NB4 (cell line): ENCODE results near the gene PCDHGA12.
"Not testable (repeated sequence)": the region's sequence is repeated elsewhere in the genome, so short reads cannot be mapped to it uniquely, and the experiment has no call there.

Experiments
- DNase-seq: peaks from one replicate; pipeline ENCODE4 v3.0.0; 2010; ENCODE audit warnings: low read depth
- H3K4me3 ChIP-seq: one replicate; pipeline ENCODE4 v1.5.1; 2011; ENCODE audit warnings: mild to moderate bottlenecking, low read depth, low read length, moderate library complexity
- MYC ChIP-seq: IDR thresholded peaks from 2 replicates; pipeline ENCODE4 v1.6.1; 2011; ENCODE audit warnings: low read depth, low read length
- POLR2A ChIP-seq: IDR thresholded peaks from 2 replicates; pipeline ENCODE4 v1.6.1; 2011; ENCODE audit warnings: mild to moderate bottlenecking; ENCODE audit not compliant: insufficient read length; ENCODE audit errors: extremely low read depth
- TF ChIP-seq, protein P1 (sequence below): IDR thresholded peaks from one replicate; pipeline ENCODE4 v1.5.1; 2012; ENCODE audit warnings: low read depth, low read length
- TF ChIP-seq, protein P2 (sequence below): IDR thresholded peaks from 2 replicates; pipeline ENCODE4 v1.6.1; 2011; ENCODE audit warnings: low read depth, low read length

Gene PCDHGA12

DNA sequence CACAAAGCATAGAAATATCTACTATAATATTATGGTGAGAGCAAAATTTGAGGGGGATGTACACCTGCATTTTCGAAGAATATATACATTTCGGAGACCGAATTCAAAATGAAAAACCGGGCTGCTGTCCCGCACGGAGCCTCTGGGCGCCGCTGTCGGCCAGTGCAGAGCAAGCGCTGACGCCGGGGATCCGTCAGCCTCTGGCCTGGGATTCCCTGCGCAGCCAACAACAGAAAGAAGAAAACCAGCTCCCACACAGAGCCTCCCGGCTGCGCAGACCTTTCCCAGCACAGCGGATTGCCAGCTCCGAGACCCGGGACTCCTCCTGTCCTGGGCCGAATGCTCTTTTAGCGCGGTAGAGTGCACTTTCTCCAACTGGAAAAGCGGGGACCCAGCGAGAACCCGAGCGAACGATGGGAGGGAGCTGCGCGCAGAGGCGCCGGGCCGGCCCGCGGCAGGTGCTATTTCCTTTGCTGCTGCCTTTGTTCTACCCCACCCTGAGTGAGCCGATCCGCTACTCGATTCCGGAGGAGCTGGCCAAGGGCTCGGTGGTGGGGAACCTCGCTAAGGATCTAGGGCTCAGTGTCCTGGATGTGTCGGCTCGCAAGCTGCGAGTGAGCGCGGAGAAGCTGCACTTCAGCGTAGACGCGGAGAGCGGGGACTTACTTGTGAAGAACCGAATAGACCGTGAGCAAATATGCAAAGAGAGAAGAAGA lies 22.4 kb upstream of the PCDHGA12 start, which contains the start of gene PCDHGB6:
PCDHGB6 (plus strand) TSS at position 232 of the 716 bp plus-strand sequence; CDS start at position 414, 182 bp downstream.
- not testable (repeated sequence) for DNase-seq, H3K4me3 ChIP-seq
- TF ChIP-seq, protein P1, sequence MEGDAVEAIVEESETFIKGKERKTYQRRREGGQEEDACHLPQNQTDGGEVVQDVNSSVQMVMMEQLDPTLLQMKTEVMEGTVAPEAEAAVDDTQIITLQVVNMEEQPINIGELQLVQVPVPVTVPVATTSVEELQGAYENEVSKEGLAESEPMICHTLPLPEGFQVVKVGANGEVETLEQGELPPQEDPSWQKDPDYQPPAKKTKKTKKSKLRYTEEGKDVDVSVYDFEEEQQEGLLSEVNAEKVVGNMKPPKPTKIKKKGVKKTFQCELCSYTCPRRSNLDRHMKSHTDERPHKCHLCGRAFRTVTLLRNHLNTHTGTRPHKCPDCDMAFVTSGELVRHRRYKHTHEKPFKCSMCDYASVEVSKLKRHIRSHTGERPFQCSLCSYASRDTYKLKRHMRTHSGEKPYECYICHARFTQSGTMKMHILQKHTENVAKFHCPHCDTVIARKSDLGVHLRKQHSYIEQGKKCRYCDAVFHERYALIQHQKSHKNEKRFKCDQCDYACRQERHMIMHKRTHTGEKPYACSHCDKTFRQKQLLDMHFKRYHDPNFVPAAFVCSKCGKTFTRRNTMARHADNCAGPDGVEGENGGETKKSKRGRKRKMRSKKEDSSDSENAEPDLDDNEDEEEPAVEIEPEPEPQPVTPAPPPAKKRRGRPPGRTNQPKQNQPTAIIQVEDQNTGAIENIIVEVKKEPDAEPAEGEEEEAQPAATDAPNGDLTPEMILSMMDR, result peak; percentile 35

DNA sequence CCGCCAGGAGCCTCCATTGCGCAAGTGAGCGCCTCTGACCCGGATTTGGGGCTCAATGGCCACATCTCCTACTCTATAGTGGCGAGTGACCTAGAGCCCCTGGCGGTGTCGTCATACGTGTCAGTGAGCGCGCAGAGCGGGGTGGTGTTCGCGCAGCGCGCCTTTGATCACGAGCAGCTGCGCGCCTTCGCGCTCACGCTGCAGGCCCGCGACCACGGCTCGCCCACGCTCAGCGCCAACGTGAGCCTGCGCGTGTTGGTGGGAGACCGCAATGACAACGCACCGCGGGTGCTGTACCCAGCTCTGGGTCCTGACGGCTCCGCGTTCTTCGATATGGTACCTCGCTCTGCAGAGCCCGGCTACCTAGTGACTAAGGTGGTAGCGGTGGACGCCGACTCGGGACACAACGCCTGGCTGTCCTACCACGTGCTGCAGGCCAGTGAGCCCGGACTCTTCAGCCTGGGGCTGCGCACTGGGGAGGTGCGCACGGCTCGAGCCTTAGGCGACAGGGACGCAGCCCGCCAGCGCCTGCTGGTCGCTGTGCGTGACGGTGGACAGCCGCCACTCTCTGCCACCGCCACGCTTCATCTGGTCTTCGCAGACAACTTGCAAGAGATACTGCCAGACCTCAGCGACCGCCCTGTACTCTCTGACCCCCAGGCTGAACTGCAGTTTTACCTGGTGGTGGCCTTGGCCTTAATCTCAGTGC lies 20.6 kb upstream of the PCDHGA12 start:
- no peak overlapping the region for H3K4me3 ChIP-seq
- DNase-seq, result no peak
- TF ChIP-seq, protein P1, result no peak
- TF ChIP-seq MYC, result no peak
- TF ChIP-seq, protein P2, sequence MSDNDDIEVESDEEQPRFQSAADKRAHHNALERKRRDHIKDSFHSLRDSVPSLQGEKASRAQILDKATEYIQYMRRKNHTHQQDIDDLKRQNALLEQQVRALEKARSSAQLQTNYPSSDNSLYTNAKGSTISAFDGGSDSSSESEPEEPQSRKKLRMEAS, result no peak
- no peak for TF ChIP-seq POLR2A

DNA sequence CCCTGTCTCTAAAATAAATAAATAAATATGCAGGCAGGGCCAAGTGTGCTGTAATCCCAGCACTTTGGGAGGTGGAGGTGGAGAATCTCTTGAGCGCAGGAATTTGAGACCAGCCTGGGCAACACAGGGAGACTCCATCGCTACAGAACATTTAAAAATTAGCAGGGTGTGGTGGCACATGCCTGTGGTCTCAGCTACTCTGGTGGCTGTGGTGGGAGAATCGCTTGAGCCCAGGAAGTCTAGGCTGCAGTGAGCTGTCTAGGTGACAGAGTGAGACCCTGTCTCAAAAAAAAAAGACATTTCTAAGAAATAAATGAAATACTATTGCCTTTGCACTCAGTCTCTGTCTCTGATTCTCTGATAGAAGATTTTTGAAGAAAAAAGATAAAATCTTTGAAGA lies 18.7 kb upstream of the PCDHGA12 start:
- no peak for DNase-seq
- H3K4me3 ChIP-seq, result no peak overlapping the region
- TF ChIP-seq MYC (no peak), POLR2A (no peak)
- TF ChIP-seq, protein P2, result no peak
- TF ChIP-seq, protein P1, result no peak

DNA sequence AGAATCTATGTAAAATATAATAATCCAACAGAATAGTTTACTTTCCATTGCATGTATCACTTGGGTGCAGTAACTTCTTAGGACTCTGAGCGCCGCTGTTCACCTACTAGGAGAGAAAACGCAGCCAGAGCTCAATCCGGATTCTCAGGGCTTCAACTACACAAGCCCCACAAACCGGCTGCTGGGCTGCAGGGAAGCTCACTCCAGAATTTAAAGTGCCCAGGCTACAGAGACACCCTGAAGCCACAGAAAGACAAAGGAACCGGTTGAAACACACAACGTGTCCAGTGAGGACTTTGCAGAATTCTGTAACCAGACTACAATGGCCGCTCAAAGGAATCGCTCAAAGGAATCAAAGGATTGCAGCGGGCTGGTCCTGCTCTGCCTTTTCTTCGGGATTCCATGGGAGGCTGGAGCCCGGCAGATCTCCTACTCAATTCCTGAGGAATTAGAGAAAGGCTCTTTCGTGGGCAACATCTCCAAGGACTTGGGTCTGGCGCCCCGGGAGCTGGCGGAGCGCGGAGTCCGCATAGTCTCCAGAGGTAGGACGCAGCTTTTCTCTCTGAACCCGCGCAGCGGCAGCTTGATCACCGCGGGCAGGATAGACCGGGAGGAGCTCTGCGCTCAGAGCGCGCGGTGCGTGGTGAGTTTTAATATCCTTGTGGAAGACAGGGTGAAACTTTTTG lies 17.3 kb upstream of the PCDHGA12 start, which contains the start of gene PCDHGA10:
PCDHGA10 (plus strand) TSS at position 134 of the 686 bp plus-strand sequence; CDS start at position 323, 189 bp downstream.
- TF ChIP-seq, protein P1, result peak; percentile 85
- TF ChIP-seq, protein P2, result no peak
- TF ChIP-seq POLR2A (no peak), MYC (no peak)
- peak; percentile 82 for DNase-seq
- H3K4me3 ChIP-seq, result peak within 1 kb of the TSS; percentile 64

DNA sequence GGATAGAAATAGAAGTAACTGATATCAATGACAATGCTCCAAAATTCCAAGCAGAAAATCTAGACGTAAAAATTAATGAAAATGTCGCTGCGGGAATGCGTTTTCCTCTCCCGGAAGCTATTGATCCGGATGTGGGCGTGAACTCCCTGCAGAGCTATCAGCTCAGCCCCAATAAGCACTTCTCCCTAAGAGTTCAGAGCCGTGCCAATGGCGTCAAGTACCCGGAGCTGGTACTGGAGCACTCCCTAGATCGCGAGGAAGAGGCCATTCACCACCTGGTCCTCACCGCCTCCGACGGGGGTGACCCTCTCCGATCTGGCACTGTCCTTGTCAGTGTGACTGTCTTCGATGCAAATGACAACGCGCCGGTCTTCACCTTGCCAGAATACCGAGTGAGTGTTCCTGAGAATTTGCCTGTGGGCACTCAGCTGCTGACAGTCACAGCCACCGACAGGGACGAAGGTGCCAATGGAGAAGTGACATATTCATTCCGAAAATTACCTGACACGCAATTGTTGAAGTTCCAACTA lies 16.7 kb upstream of the PCDHGA12 start:
- no peak for TF ChIP-seq MYC
- TF ChIP-seq, protein P1, result no peak
- no peak for TF ChIP-seq POLR2A
- TF ChIP-seq, protein P2, result no peak
- DNase-seq, result no peak
- peak overlapping the region; percentile 64 for H3K4me3 ChIP-seq

DNA sequence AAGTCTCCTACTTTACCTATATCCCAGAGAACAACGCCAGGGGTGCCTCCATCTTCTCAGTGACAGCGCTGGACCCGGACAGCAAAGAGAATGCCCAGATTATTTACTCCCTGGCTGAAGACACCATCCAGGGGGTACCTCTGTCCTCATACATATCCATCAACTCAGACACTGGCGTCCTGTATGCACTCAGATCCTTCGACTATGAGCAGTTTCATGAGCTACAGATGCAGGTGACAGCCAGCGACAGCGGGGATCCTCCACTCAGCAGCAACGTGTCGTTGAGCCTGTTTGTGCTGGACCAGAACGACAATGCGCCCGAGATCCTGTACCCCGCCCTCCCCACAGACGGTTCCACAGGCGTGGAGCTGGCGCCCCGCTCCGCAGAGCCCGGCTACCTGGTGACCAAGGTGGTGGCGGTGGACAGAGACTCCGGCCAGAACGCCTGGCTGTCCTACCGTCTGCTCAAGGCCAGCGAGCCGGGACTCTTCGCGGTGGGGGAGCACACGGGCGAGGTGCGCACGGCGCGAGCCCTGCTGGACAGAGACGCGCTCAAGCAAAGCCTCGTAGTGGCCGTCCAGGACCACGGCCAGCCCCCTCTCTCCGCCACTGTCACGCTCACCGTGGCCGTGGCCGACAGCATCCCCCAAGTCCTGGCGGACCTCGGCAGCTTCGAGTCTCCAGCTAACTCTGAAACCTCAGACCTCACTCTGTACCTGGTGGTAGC lies 15.6 kb upstream of the PCDHGA12 start:
- not testable (repeated sequence) for DNase-seq

DNA sequence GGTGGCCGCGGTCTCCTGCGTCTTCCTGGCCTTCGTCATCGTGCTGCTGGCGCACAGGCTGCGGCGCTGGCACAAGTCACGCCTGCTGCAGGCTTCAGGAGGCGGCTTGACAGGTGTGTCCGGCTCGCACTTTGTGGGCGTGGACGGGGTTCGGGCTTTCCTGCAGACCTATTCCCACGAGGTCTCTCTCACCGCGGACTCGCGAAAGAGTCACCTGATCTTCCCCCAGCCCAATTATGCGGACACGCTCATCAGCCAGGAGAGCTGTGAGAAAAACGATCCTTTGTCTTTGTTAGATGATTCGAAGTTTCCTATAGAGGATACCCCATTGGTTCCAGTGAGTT lies 15.1 kb upstream of the PCDHGA12 start:
- H3K4me3 ChIP-seq, DNase-seq: not testable (repeated sequence)

More for the DNA sequence above, 15.6 kb upstream of the PCDHGA12 start:
- not testable (repeated sequence) for H3K4me3 ChIP-seq
